Measurements from ENCODE around the gene HOMER3. TPM values are rescaled to one million over a fixed set of nuclear protein-coding genes. Genes with fewer than 3 reads are reported as not detected.
A peak's percentile ranks its signal among the peaks of the same experiment; 100 is the strongest.

Gene HOMER3
- total RNA-seq, 1 donor from 2014 or later, result 28.2 TPM

- Mint-ChIP-seq H3K4me3 (peak overlapping the region; percentile 79), H3K36me3 (peaks cover 9% of the 10 kb centered on the region), H3K27me3 (ENCODE audit: insufficient read depth, low read depth) (peaks cover 10% of the 10 kb centered on the region), H3K27ac (no peak overlapping the region), H3K4me1 (peaks cover 13% of the 10 kb centered on the region), H3K9me3 (no peaks in the 10 kb centered on the region)
- H3K9ac ChIP-seq, result no peak overlapping the region
- no peaks in the 10 kb centered on the region for H3K9me3 ChIP-seq (ENCODE audit: low read depth)
- peak overlapping the region; percentile 35 for H3K4me3 ChIP-seq
- DNase-seq (ENCODE audit: low spot score), result peak; percentile 97
- H3K4me2 ChIP-seq, result peak overlapping the region; percentile 75
- H2AFZ ChIP-seq (replicated peaks), result no peak overlapping the region
- H3K79me2 ChIP-seq (ENCODE audit: low read depth), result no peaks in the 10 kb centered on the region
- no peak overlapping the region for H3K27ac ChIP-seq
- H3K4me1 ChIP-seq, result peaks cover 7% of the 10 kb centered on the region
- TF ChIP-seq EZH2phosphoT487 (IDR thresholded peaks at IDR 0.05) (no peak), CTCF (IDR thresholded peaks at IDR 0.05) (no peak), EZH2 (IDR thresholded peaks at IDR 0.05) (no peak)
- peaks cover 50% of the 10 kb centered on the region for H4K20me1 ChIP-seq (ENCODE audit: low read depth)
- H3F3A ChIP-seq (ENCODE audit: low read depth), result peaks cover 24% of the 10 kb centered on the region
- no peaks in the 10 kb centered on the region for H3K27me3 ChIP-seq
- no peaks in the 10 kb centered on the region for H3K36me3 ChIP-seq
Observed at GRCh38 chr19:18932216-18932841, 8.7 kb downstream of the HOMER3 start.

- peak overlapping the region; percentile 55 for H3K4me3 Mint-ChIP-seq
- H3K4me3 ChIP-seq, result no peak overlapping the region
- TF ChIP-seq EZH2phosphoT487 (IDR thresholded peaks at IDR 0.05), result no peak
- no peak for TF ChIP-seq CTCF (IDR thresholded peaks at IDR 0.05)
- no peak for TF ChIP-seq EZH2 (IDR thresholded peaks at IDR 0.05)
- H3K9me3 Mint-ChIP-seq, result no peaks in the 10 kb centered on the region
- peaks cover 11% of the 10 kb centered on the region for H3K36me3 Mint-ChIP-seq
- H3K27ac ChIP-seq, result no peak overlapping the region
- DNase-seq (ENCODE audit: low spot score), result no peak
- H2AFZ ChIP-seq (replicated peaks), result no peak overlapping the region
- peaks cover 10% of the 10 kb centered on the region for H3K27me3 Mint-ChIP-seq (ENCODE audit: insufficient read depth, low read depth)
- no peaks in the 10 kb centered on the region for H3K36me3 ChIP-seq
- peak overlapping the region; percentile 75 for H3K4me2 ChIP-seq
- H3F3A ChIP-seq (ENCODE audit: low read depth), result peaks cover 24% of the 10 kb centered on the region
- no peaks in the 10 kb centered on the region for H3K27me3 ChIP-seq
- no peaks in the 10 kb centered on the region for H3K79me2 ChIP-seq (ENCODE audit: low read depth)
- no peak overlapping the region for H3K9ac ChIP-seq
- no peak overlapping the region for H3K27ac Mint-ChIP-seq
- H3K9me3 ChIP-seq (ENCODE audit: low read depth), result no peaks in the 10 kb centered on the region
- H4K20me1 ChIP-seq (ENCODE audit: low read depth), result peaks cover 54% of the 10 kb centered on the region
- peaks cover 13% of the 10 kb centered on the region for H3K4me1 Mint-ChIP-seq
- peaks cover 7% of the 10 kb centered on the region for H3K4me1 ChIP-seq
Observed at GRCh38 chr19:18931316-18932162, 9.5 kb downstream of the HOMER3 start.

GRCh38 chr19:18929311-18929710 is 11.7 kb downstream of the HOMER3 start:
- H3K36me3 ChIP-seq, result no peaks in the 10 kb centered on the region
- Mint-ChIP-seq H3K27ac (no peak overlapping the region), H3K27me3 (ENCODE audit: insufficient read depth, low read depth) (peaks cover 10% of the 10 kb centered on the region), H3K4me3 (no peak overlapping the region), H3K9me3 (no peaks in the 10 kb centered on the region), H3K36me3 (peaks cover 15% of the 10 kb centered on the region), H3K4me1 (peaks cover 13% of the 10 kb centered on the region)
- H3K79me2 ChIP-seq (ENCODE audit: low read depth), result no peaks in the 10 kb centered on the region
- TF ChIP-seq CTCF (IDR thresholded peaks at IDR 0.05), result no peak
- no peak for TF ChIP-seq EZH2phosphoT487 (IDR thresholded peaks at IDR 0.05)
- no peak for TF ChIP-seq EZH2 (IDR thresholded peaks at IDR 0.05)
- no peak overlapping the region for H3K9ac ChIP-seq
- H3K4me2 ChIP-seq, result no peak overlapping the region
- H3K4me1 ChIP-seq, result peaks cover 7% of the 10 kb centered on the region
- H3F3A ChIP-seq (ENCODE audit: low read depth), result peaks cover 24% of the 10 kb centered on the region
- no peak overlapping the region for H2AFZ ChIP-seq (replicated peaks)
- no peak overlapping the region for H3K4me3 ChIP-seq
- no peaks in the 10 kb centered on the region for H3K9me3 ChIP-seq (ENCODE audit: low read depth)
- no peak for DNase-seq (ENCODE audit: low spot score)
- no peak overlapping the region for H3K27ac ChIP-seq
- H4K20me1 ChIP-seq (ENCODE audit: low read depth), result peaks cover 50% of the 10 kb centered on the region
- no peaks in the 10 kb centered on the region for H3K27me3 ChIP-seq
